Measurements from ENCODE around the gene MGA. TPM values are rescaled to one million over a fixed set of nuclear protein-coding genes. Genes with fewer than 3 reads are reported as not detected.

MGA gene
- 29.1 and 40.8 TPM in 2 replicates for total RNA-seq

DNA sequence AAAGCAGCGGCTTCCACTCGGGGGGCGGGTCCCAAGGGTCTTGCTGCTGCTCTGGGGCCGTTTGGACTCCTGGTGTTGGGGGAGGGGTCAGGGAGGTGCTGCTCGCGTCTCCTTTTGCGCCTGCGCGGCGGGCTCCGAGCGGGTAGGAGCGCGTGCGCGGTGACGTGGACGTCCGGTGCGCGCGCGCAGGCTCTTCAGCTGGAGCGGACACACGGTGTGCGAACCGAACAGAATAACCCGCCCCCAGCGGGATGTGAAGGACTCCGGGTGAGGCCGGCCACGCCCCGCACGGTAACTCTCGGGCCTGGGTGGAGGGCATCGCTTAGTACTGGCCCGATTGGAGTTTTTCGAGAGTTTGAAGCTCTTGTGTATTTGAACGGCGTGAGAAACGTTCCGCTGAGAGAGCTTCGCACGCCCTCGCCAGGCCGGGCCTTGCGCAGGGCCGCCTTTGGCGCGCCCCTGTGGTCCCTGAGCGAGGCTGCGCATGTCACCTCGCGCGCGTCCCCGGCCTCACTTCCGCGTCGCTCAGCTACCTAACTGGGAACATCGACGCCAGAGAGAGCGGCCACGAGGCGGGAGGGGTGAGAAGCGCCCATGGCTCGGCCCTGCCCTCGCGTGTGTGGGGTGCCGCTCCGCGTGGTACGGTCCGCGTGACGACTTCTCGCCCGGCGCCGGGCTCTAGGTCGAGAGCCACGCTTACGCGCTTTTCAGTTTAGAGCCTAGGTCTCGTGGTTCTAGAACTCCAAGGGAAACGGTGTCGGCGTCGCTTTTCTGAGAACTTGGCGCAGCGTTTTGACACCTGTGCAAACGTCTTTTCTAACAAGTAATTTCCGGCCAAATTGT is at the start of gene MGA:
TSS of gene MGA (plus strand) at position 171 of the 843 bp plus-strand sequence.

DNA sequence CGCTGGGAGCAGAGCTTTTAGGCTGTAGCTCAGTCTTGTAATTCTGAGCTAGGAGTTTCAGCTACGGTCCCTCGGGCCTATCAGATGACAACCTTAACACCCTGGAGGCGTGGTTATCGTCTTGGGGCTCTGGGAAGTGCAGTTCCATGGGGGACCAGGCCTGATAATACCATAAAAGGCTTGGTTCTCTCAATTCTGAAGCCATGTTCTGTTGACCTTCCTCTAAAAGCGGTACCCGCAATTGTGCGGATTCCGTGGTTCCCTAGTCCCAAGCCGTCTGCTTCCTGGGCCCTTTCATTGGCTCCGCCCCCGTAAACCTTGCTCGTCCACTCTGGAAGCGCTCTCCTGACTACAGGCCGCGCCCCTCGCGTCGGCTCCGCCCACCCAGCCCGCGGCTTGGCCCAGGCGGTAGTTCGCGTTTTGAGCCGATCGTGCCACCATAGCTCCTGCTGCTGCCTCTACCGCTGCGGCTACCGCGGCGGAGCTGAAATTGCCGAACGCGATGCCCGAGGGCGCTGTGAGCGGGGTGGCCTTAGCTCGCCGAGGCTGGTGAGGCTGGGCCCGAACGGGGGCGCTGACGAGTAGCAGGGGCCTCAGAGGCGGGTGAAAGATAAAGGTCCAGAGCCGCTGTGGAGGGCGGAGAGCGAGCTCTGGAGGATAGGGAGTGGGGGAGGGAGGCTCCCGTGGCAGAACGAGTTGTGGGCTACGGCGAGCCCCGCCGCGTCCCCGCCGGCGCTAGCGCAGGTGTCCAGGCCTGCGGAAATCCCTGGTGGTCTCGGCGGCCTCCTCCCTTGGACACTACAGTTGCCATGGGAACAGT is 114.1 kb downstream of the MGA start, which contains the start of gene MAPKBP1:
TSS of gene MAPKBP1 (plus strand) at position 423 of the 820 bp plus-strand sequence. CDS start 792 bp downstream, outside the sequence.

Small RNA genes lying within 50 kb of the gene (small RNA-seq; reads per million reads assigned to genes)
- gene MIR626 (ENCODE audit: low replicate concordance), result not detected

Other genes starting within 250 kb of the MGA start
- gene RTF1, start 243.3 kb upstream of the MGA start, total RNA-seq, result 23.0 and 27.5 TPM in 2 replicates
- 3.5 and 7.7 TPM in 2 replicates for gene ITPKA, start 166.5 kb upstream of the MGA start, total RNA-seq
- gene LTK, start 146.6 kb upstream of the MGA start, total RNA-seq, result 3.9 and 7.3 TPM in 2 replicates
- gene RPAP1, start 116.1 kb upstream of the MGA start, total RNA-seq, result 20.4 and 21.3 TPM in 2 replicates
- gene TYRO3, start 101.2 kb upstream of the MGA start, total RNA-seq, result 7.7 and 13.6 TPM in 2 replicates
- 14.7 and 58.0 TPM in 2 replicates for gene MAPKBP1, start 114.1 kb downstream of the MGA start, total RNA-seq
- 3.9 and 6.0 TPM in 2 replicates for gene JMJD7, start 167.7 kb downstream of the MGA start, total RNA-seq
- 0.66 and 1.7 TPM in 2 replicates for gene PLA2G4B, start 178.4 kb downstream of the MGA start, total RNA-seq
- 0.44 and 2.4 TPM in 2 replicates for gene SPTBN5, start 233.6 kb downstream of the MGA start, total RNA-seq